MV-4-11 (cell line): ENCODE data around the gene RHO.

Experiments
- DNase-seq: peaks from one replicate; lab custom pipeline; 2025; lab: John Stamatoyannopoulos, UW

The RHO gene

DNA sequence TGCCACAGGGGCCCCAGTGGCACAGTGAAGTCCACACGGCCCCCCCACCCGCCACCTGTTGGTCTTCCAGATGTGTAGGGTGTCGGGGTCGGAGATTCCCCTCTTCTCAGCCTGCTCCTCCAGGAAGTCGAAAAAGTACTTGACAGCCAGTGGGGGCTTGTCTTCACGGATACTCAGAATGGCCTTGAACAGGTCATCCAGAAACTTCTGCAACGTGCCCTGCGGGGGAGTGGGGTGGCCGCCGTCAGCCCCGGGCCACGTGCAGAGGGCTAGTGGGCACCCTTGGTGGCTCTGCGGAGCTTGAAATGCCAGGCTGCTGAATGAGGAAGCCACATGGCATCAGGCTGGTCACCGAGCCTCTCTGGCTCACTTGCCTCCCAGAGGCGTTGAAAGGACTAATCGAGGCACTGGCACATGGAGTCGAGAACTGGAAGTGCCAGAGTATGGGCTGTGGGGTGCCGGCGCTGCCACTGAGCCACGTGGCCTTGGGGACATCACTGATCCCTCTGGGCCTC lies 31.2 kb downstream of the RHO start:
- DNase-seq = no peak

GRCh38 chr3:129560269-129560787 lies 31.9 kb downstream of the RHO start:
- no peak for DNase-seq

DNA sequence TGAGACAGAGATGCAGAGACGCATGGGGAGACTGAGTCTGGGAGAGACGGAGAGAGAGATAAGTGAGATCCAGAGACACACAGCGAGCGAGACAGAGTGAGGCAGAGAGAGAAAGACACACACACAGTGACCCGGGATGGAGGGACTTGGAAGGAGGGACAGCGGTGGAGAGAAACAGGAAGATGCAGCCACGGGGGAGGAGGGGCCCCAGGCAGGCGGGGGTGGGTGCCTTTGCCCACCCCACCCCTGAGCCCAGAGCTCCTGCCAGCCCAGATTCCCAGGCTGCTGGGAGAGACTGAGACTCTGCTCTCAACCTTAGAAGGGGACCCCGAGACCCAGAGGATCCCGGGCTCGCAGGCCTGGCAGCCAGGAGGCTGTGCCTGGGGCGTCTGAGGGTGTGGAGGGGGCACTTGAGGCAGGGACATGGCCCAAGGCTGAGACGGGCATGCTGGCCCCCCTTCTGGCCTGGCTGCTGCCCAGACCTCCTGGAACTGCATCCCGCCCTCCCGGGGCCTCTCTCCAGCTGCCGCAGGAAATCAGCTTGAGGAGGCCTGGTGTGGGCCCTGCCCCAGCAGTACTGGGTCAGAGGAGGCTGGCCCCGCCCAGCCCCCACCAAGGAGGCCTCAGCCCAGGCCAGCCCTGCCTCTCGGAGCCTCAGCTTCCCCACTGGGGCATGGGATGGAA lies 32.6 kb downstream of the RHO start:
- DNase-seq = no peak

DNA sequence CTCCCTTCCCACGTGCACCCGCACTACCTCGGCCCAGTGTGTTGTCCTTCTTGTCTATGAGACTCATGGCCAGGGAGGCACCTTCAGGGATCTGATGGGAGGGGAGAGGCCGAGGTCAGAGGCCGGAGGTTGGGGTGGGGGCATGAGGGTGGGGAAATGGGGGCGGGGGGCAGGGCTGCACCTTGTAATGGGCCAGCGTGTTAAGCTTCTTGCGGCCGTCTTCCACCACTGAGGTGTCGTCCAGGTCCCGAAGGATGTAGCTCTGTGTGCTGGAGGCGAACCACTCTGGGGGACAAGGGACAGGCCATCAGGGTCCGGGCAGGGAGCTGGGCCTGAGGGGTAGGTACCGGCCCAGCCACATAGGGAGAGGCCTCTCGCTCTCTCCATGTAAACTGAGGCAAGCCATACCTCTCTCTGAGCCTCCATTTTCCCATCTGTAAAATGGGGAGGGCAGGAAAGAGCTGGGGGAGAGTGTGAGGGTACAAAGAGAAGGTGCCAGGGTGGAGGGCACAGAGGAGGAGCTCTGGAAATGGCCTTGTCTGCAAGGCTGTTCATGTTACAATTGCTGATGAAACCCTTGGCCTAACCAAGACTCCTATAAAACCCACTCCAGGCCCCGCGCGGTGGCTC lies 33.3 kb downstream of the RHO start:
- DNase-seq = no peak

- no peak for DNase-seq
Measured at GRCh38 chr3:129562803-129563202, 34.4 kb downstream of the RHO start.

DNA sequence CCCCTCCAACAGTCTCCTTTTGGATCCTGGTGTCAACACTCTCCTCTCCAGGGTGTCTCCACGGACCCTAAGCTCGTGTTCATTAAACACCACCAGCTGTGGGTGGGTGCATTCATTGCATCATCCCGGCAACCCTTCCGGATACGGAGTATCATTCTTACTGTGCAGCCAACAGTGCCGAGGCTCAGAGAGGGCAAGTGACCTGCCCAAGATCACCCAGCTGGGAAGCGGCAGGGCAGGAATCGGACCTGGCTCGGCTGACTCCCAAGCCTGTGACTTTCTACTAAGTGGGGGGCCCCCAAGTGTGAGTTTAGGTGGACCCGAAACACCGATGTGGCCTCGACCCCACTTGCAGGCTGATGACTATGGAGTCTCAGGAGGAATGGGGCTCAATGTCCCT lies 34.9 kb downstream of the RHO start:
- DNase-seq = no peak

- DNase-seq = no peak
Measured at GRCh38 chr3:129563850-129564535, 35.6 kb downstream of the RHO start.

- DNase-seq = no peak
Measured at GRCh38 chr3:129564981-129565644, 36.7 kb downstream of the RHO start.

DNA sequence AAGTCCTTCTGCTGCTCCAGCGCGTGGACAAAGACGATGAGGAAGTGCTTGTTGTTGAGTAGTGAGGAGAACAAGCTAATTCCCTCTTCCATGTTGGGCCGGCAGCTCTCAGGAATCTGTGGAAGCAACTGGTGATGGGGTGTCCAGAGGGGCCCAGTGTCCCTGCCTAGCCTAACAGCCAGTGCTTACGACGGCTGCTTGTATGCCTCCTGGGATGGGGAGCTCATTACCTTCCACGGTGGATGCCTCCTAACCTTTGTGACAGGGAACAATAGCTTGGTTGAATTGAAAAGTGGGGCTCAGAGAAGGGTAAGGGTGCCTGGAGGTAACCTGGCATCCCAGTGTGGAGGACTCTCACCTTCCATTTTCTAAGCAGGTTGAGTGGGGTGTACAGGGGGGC lies 37.5 kb downstream of the RHO start:
- DNase-seq = no peak

DNA sequence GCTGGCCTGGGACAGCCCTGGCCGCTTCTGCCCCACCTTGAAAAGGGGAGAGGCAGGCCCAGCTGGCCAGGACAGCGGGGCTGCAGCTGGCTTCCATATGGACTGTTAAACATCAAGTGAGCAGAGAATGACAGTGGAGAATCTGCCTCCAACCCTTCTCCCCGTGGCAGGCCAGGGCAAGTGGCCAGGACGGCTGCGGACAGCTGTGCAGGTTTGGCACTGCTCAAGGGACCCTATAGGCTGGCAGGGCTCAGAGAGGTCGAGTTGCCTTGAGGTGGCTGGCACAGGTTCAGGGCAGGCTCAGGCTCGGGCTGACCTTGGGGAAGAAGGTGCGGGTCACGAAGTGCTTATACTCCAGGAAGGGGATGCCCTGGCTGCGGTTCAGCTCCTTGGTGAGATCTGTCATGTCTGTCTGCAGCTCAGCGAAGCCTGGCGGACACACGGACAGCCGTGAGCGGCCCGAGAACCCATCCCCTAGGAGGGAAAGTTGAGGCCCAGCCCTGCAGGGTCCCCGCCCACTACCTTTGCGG lies 38.8 kb downstream of the RHO start:
- DNase-seq = no peak

DNA sequence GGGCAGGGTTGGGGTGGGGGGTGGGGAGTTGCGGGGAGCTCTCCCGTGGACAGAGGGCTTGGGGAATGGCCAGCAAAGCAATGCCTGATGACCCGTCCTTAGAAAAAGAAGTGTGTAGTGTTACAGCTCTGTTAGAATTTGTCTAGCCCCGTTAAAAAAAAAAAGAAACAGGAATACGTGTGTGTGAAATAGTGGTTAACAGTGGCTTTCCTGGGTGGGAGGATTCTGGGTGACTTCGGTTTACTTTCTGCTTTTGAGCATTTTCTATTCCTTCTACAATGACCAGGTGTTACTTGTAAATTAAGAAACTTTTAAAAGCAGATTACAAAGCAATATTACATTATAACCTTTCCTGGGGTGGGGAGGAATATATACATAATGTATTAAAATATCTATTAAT lies 39.5 kb downstream of the RHO start:
- DNase-seq = peak; percentile 13

DNA sequence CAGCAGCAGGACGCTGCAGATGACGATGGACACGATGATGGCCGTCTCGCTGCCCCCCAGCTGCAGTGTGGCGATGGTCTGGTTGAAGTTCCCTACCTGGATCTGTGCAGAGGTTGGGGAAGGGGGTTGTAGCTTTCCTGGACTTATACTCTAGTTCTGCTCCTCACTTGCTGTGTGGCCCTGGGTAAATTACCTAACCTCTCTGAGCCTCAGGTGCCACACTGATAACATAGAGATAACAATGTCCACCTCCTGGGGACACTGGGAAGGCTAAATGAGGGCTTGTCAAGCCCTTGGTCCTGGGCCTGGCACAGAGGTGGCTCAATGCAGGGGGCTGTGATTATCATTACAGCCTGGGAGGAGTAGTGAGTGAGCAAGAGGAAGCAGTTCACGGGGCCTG lies 41.4 kb downstream of the RHO start:
- DNase-seq = no peak

GRCh38 chr3:129571605-129572547 lies 43.4 kb downstream of the RHO start:
- no peak for DNase-seq

DNA sequence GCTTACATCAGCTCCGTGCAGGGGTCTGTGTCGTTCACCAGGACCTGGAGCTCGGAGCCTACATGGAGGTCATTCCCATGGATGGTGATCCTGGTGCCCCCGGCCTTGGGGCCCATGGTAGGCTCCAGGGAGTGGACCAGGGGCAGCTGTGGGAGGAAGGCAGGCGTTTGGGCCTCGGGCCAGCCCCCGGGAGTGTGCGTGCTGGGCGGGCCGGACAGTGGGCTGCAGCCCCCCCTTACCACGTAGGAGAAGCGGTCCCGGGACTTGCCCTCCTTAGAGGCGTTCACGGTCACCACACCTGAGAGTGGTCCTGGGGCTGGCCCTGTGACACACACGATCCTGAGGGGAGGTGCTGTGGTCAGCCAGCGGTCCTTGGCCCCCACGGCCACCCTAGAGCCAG lies 44.2 kb downstream of the RHO start:
- no peak for DNase-seq

DNA sequence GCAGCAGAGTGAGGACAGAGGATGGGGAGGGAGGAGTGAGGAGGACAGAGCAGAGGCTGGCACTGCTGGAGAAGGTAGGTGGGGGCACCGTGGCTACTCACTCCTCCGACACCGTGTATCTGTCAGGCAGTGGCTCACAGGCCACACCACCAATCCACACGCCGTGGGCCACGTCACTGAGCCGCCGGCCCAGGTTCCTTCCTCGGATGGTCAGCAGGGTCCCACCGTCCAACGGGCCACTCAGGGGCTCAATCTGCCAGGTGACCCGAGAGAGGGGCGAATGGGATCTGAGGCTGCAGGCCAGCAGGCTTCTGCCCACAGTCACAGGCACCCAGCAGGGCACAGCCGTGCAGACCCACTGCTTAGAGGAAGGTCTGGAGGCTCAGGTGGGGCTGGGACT lies 45.1 kb downstream of the RHO start:
- DNase-seq = no peak

- no peak for DNase-seq
Measured at GRCh38 chr3:129574206-129574605, 45.8 kb downstream of the RHO start.

DNA sequence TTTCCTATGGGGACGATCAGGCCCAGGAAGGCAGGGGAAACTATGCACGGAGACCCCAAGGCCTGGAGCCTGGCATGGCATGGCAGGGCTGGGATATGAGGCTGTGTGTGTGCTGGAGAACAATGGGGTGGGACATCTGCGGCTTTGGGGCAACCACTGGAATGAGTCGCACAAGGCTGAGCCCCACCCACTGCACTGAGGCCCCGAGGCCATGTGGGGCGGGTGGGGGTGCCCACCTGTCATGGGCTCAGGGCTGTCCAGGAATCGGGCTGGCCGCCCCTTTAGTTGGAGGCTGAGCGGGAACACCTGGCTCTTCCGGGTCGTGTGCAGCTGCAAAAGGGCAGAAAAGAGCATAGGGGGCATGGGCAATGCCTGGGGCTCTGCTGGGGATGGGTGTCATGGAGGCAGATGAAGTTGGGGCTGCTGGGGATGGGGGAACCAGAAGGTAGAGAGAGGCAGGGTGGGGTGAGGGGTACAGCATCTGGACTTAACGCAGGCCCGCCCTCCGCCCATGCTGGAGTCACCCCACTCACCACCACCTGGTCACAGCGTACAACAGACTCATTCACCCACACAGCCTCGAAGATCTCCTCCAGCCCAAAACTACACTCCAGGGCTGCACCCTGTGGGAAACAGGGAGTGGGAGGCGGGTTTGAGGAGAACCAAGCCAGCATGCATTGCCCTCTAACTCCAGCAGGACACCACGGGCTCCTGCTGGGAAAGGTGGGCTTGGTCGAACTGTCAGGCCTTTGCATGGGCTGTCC lies 47.0 kb downstream of the RHO start:
- no peak for DNase-seq

DNA sequence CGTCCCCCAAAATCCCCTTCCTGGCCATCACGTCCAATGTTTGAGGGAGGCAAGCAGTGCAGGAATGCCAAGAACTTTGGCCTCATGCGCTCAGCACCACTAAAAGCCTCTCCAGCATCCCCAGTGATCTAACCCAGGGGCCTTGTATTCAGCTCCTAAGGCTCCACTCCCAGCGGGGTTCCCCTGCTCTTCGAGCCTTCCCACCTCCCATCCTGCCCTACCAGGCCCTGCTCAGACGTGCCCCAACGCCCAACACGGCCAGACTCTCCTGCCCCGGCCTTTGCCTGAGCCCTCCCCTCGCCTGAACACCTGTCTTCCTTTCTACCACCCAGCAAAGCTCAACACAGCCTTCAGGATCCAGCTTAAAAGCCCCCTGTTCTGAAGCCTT lies 47.6 kb downstream of the RHO start:
- no peak for DNase-seq

DNA sequence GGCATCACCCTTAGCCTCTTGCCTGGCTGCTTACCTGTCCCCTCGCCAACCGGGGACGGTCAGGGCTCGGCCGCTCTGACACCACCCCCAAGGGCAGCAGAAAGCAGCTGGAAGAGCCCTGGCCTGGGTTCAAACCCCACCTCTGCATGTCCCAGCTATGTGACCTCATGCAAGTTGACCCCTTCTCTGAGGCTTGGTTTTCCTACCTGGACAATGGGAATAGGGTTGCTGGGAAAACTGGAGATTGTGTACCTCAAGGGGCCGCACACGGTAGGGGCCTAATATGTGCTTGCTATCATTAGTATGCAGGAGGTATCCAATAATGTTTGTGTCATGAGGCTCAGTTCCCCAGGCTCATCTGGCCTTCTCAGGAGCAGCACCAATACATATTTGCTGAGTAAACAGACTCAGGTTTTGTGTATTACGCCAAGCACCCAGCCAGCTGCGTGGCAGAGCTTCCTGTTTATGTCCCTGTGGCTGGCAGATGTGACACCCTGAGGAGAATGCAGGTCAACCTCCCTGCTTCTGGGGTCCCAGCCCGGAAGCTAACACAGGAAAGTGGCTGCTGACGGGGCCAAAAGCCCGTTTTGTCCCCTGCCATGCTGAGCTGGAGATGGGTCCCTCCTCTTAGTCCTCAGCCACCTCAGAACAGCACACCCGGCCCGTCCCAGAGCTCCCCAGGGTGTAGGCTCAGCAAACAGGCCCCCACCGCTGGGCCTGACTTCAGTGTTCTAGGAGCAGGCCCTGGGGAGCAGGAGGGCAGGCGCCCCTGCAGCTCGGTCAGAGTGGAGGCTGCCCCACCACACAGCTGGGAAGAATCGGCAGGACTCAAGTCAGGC lies 48.3 kb downstream of the RHO start:
- peak; percentile 70 for DNase-seq
